Stimulated activated effector memory CD8-positive, alpha-beta T cell treated with anti-CD3 and anti-CD28 coated beads, Interleukin-12 subunit alpha, Interleukin-12 subunit beta, amount 100 ng/mL, for 72 hours (primary cell): Measurements from ENCODE around the gene SFMBT2.

Experiments
- ATAC-seq: fragments of 150-1000 bp; cut with Tn5 transposase; 2 replicates; pipeline ENCODE4 v1.10.0; 2021
- DNase-seq, 2 donors: peaks; one replicate each; pipeline ENCODE4 v3.0.0; 2021 to 2022; ENCODE audit warnings: low spot score in 2 of 2
- H3K27ac Mint-ChIP-seq: one replicate; pipeline ENCODE4 v1.8.0; 2022; ENCODE audit warnings: mild to moderate bottlenecking, mixed read lengths
- H3K36me3 Mint-ChIP-seq: one replicate; pipeline ENCODE4 v1.8.0; 2022; ENCODE audit warnings: mild to moderate bottlenecking, mixed read lengths
- H3K4me1 Mint-ChIP-seq: one replicate; pipeline ENCODE4 v1.8.0; 2022; ENCODE audit warnings: mixed read lengths
- H3K4me3 Mint-ChIP-seq: one replicate; pipeline ENCODE4 v1.8.0; 2022; ENCODE audit warnings: mild to moderate bottlenecking, mixed read lengths
- H3K9me3 Mint-ChIP-seq: one replicate; pipeline ENCODE4 v1.8.0; 2022; ENCODE audit warnings: mixed read lengths

Gene SFMBT2

GRCh38 chr10:7277432-7277831 is 133.4 kb downstream of the SFMBT2 start:
- H3K4me3 Mint-ChIP-seq = no peak overlapping the region
- no peaks in the 10 kb centered on the region for H3K9me3 Mint-ChIP-seq
- ATAC-seq (no peak), DNase-seq (no peak)
- peaks cover 72% of the 10 kb centered on the region for H3K36me3 Mint-ChIP-seq
- peaks cover 79% of the 10 kb centered on the region for H3K4me1 Mint-ChIP-seq
- no peak overlapping the region for H3K27ac Mint-ChIP-seq

GRCh38 chr10:7275761-7276440 is 134.9 kb downstream of the SFMBT2 start:
- DNase-seq (no peak), ATAC-seq (peak; percentile 38)
- Mint-ChIP-seq H3K27ac (peak overlapping the region; percentile 73), H3K36me3 (peaks cover 63% of the 10 kb centered on the region), H3K4me1 (peaks cover 80% of the 10 kb centered on the region), H3K9me3 (no peaks in the 10 kb centered on the region), H3K4me3 (peak overlapping the region; percentile 17)

GRCh38 chr10:7274293-7274692 is 136.5 kb downstream of the SFMBT2 start:
- ATAC-seq (no peak), DNase-seq (no peak)
- peak overlapping the region; percentile 60 for H3K27ac Mint-ChIP-seq
- H3K4me3 Mint-ChIP-seq = no peak overlapping the region
- H3K9me3 Mint-ChIP-seq = no peaks in the 10 kb centered on the region
- peaks cover 61% of the 10 kb centered on the region for H3K36me3 Mint-ChIP-seq
- peaks cover 82% of the 10 kb centered on the region for H3K4me1 Mint-ChIP-seq

- H3K4me1 Mint-ChIP-seq = peaks cover 74% of the 10 kb centered on the region
- DNase-seq = no peak
- peaks cover 58% of the 10 kb centered on the region for H3K36me3 Mint-ChIP-seq
- H3K27ac Mint-ChIP-seq = peak overlapping the region; percentile 87
- ATAC-seq = peak; percentile 72
- no peaks in the 10 kb centered on the region for H3K9me3 Mint-ChIP-seq
- peak overlapping the region; percentile 54 for H3K4me3 Mint-ChIP-seq
Observed at GRCh38 chr10:7272008-7272407, 138.8 kb downstream of the SFMBT2 start.

- Mint-ChIP-seq H3K36me3 (peaks cover 52% of the 10 kb centered on the region), H3K4me1 (peaks cover 68% of the 10 kb centered on the region), H3K9me3 (no peaks in the 10 kb centered on the region), H3K4me3 (peak overlapping the region; percentile 34), H3K27ac (peak overlapping the region; percentile 87)
- ATAC-seq (no peak), DNase-seq (no peak)
Observed at GRCh38 chr10:7269988-7270387, 140.8 kb downstream of the SFMBT2 start.

- Mint-ChIP-seq H3K4me3 (no peak overlapping the region), H3K27ac (peak overlapping the region; percentile 27), H3K9me3 (no peaks in the 10 kb centered on the region), H3K36me3 (peaks cover 53% of the 10 kb centered on the region), H3K4me1 (peaks cover 47% of the 10 kb centered on the region)
- ATAC-seq = no peak
- no peak for DNase-seq
Observed at GRCh38 chr10:7267142-7267541, 143.7 kb downstream of the SFMBT2 start.

GRCh38 chr10:7265396-7266123 is 145.3 kb downstream of the SFMBT2 start:
- Mint-ChIP-seq H3K36me3 (peaks cover 56% of the 10 kb centered on the region), H3K9me3 (no peaks in the 10 kb centered on the region), H3K4me1 (peaks cover 49% of the 10 kb centered on the region), H3K4me3 (no peak overlapping the region), H3K27ac (peak overlapping the region; percentile 48)
- DNase-seq (no peak), ATAC-seq (no peak)

GRCh38 chr10:7264313-7264756 is 146.5 kb downstream of the SFMBT2 start:
- no peaks in the 10 kb centered on the region for H3K9me3 Mint-ChIP-seq
- H3K4me1 Mint-ChIP-seq = peaks cover 49% of the 10 kb centered on the region
- DNase-seq = no peak
- H3K27ac Mint-ChIP-seq = no peak overlapping the region
- no peak for ATAC-seq
- H3K36me3 Mint-ChIP-seq = peaks cover 48% of the 10 kb centered on the region
- no peak overlapping the region for H3K4me3 Mint-ChIP-seq

GRCh38 chr10:7263616-7264015 is 147.2 kb downstream of the SFMBT2 start:
- peaks cover 45% of the 10 kb centered on the region for H3K36me3 Mint-ChIP-seq
- ATAC-seq = no peak
- no peaks in the 10 kb centered on the region for H3K9me3 Mint-ChIP-seq
- peaks cover 52% of the 10 kb centered on the region for H3K4me1 Mint-ChIP-seq
- DNase-seq = no peak
- no peak overlapping the region for H3K4me3 Mint-ChIP-seq
- peak overlapping the region; percentile 37 for H3K27ac Mint-ChIP-seq

GRCh38 chr10:7261351-7261750 is 149.5 kb downstream of the SFMBT2 start:
- Mint-ChIP-seq H3K27ac (peak overlapping the region; percentile 90), H3K4me1 (peaks cover 51% of the 10 kb centered on the region), H3K36me3 (peaks cover 57% of the 10 kb centered on the region), H3K9me3 (no peaks in the 10 kb centered on the region), H3K4me3 (peak overlapping the region; percentile 55)
- no peak for DNase-seq
- no peak for ATAC-seq

- Mint-ChIP-seq H3K27ac (peak overlapping the region; percentile 90), H3K9me3 (no peaks in the 10 kb centered on the region), H3K4me1 (peaks cover 55% of the 10 kb centered on the region), H3K4me3 (peak overlapping the region; percentile 55), H3K36me3 (peaks cover 60% of the 10 kb centered on the region)
- DNase-seq (no peak), ATAC-seq (peak; percentile 53)
Observed at GRCh38 chr10:7260912-7261311, 149.9 kb downstream of the SFMBT2 start.

GRCh38 chr10:7260412-7260900 is 150.4 kb downstream of the SFMBT2 start:
- no peak for DNase-seq
- ATAC-seq = peak; percentile 43
- Mint-ChIP-seq H3K4me3 (peak overlapping the region; percentile 55), H3K9me3 (no peaks in the 10 kb centered on the region), H3K36me3 (peaks cover 61% of the 10 kb centered on the region), H3K27ac (peak overlapping the region; percentile 90), H3K4me1 (peaks cover 57% of the 10 kb centered on the region)

- Mint-ChIP-seq H3K27ac (peak overlapping the region; percentile 90), H3K4me3 (peak overlapping the region; percentile 55), H3K9me3 (no peaks in the 10 kb centered on the region), H3K4me1 (peaks cover 55% of the 10 kb centered on the region), H3K36me3 (peaks cover 59% of the 10 kb centered on the region)
- DNase-seq = peak; percentile 51 to 76
- ATAC-seq = peak; percentile 85
Observed at GRCh38 chr10:7258948-7259523, 151.8 kb downstream of the SFMBT2 start.

- no peaks in the 10 kb centered on the region for H3K9me3 Mint-ChIP-seq
- peaks cover 70% of the 10 kb centered on the region for H3K36me3 Mint-ChIP-seq
- H3K27ac Mint-ChIP-seq = no peak overlapping the region
- H3K4me3 Mint-ChIP-seq = no peak overlapping the region
- peaks cover 55% of the 10 kb centered on the region for H3K4me1 Mint-ChIP-seq
- ATAC-seq (no peak), DNase-seq (no peak)
Observed at GRCh38 chr10:7255517-7255916, 155.3 kb downstream of the SFMBT2 start.

- peak; percentile 66 for ATAC-seq
- no peak for DNase-seq
- H3K4me1 Mint-ChIP-seq = peaks cover 27% of the 10 kb centered on the region
- H3K4me3 Mint-ChIP-seq = no peak overlapping the region
- peaks cover 75% of the 10 kb centered on the region for H3K36me3 Mint-ChIP-seq
- H3K27ac Mint-ChIP-seq = peak overlapping the region; percentile 55
- no peaks in the 10 kb centered on the region for H3K9me3 Mint-ChIP-seq
Observed at GRCh38 chr10:7251696-7252465, 159.0 kb downstream of the SFMBT2 start.
